Effector memory CD4-positive, alpha-beta T cell (primary cell): ENCODE results near the gene FBN2.
"Not testable (repeated sequence)": the region's sequence is repeated elsewhere in the genome, so short reads cannot be mapped to it uniquely, and the experiment has no call there.

Experiments used
- DNase-seq, 3 donors: peaks; one replicate each; pipeline ENCODE4 v3.0.0-alpha.2; 2020
- H3K27ac ChIP-seq: 2 replicates; pipeline ENCODE4 v1.7.0; 2013; ENCODE audit warnings: mild to moderate bottlenecking, low read length, moderate library complexity; ENCODE audit not compliant: insufficient read depth, poor library complexity, severe bottlenecking
- H3K27me3 ChIP-seq: replicated peaks from 2 replicates; pipeline ENCODE4 v1.7.0; 2013; ENCODE audit warnings: mild to moderate bottlenecking, low read length; ENCODE audit not compliant: insufficient read depth, control insufficient read depth, poor library complexity, severe bottlenecking
- H3K36me3 ChIP-seq: 2 replicates; pipeline ENCODE4 v1.7.0; 2013; ENCODE audit warnings: mild to moderate bottlenecking, low read length, moderate library complexity; ENCODE audit not compliant: control insufficient read depth, insufficient read depth
- H3K4me1 ChIP-seq: 2 replicates; pipeline ENCODE4 v1.7.0; 2013; ENCODE audit warnings: low read length, mild to moderate bottlenecking; ENCODE audit not compliant: control insufficient read depth, insufficient read depth, poor library complexity, severe bottlenecking
- H3K4me3 ChIP-seq: 2 replicates; pipeline ENCODE4 v1.7.0; 2013; ENCODE audit warnings: low read length, low read depth, mild to moderate bottlenecking; ENCODE audit not compliant: insufficient read depth, poor library complexity, severe bottlenecking
- H3K9me3 ChIP-seq: 2 replicates; pipeline ENCODE4 v1.7.0; 2013; ENCODE audit warnings: mild to moderate bottlenecking, low read length, moderate library complexity; ENCODE audit not compliant: control insufficient read depth

The FBN2 gene

DNA sequence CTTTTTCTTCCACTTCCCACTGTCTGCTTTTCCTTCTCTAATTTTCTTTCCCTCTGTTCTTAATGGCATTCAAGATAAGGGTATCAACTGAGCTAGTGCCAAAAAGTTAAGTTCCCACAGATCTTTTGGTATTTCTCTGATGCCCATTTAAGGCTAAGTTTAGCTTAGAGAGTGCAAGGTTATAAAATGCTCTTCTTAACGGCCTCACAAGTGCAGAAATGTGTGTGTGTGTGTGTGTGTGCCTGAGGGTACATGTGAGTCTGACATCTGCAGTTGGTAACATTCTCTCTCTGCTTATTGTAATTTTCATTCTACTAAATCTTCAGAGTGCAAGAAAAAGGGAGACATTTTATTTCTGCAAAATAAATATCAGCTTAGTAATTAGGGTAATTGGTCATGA is 24.2 kb downstream of the FBN2 start:
- no peaks in the 10 kb centered on the region for H3K4me1 ChIP-seq
- H3K9me3 ChIP-seq: no peaks in the 10 kb centered on the region
- H3K27ac ChIP-seq: no peak overlapping the region
- no peak overlapping the region for H3K4me3 ChIP-seq
- no peaks in the 10 kb centered on the region for H3K36me3 ChIP-seq
- DNase-seq: no peak
- no peaks in the 10 kb centered on the region for H3K27me3 ChIP-seq

- Histone ChIP-seq H3K36me3 (no peaks in the 10 kb centered on the region), H3K9me3 (no peaks in the 10 kb centered on the region), H3K27ac (no peak overlapping the region), H3K4me1 (no peaks in the 10 kb centered on the region), H3K4me3 (no peak overlapping the region), H3K27me3 (no peaks in the 10 kb centered on the region)
- DNase-seq: no peak
Measured at GRCh38 chr5:128512894-128513293, 25.2 kb downstream of the FBN2 start.

GRCh38 chr5:128506643-128507042 is 31.4 kb downstream of the FBN2 start:
- Histone ChIP-seq H3K36me3 (no peaks in the 10 kb centered on the region), H3K27ac (no peak overlapping the region), H3K27me3 (no peaks in the 10 kb centered on the region), H3K4me1 (no peaks in the 10 kb centered on the region), H3K9me3 (no peaks in the 10 kb centered on the region), H3K4me3 (no peak overlapping the region)
- DNase-seq: no peak

DNA sequence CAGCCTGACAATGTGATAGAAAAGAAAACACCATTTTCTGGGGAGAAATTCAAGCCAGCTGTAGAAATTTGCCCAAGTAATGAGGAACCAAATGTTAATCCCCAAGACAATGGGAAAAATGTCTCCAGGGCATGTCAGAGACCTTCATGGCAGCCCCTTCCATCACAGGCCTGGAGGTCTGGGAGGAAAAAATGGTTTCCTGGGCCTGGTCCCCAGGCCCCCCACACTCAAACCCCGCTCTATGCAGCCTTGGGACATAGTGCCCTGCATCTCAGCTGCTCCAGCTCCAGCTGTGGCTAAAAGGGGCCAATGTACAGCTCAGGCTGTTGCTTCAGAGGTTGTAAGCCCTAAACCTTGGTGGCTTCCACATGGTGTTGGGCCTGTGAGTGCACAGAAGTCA is 34.3 kb downstream of the FBN2 start:
- not testable (repeated sequence) for H3K36me3 ChIP-seq, H3K27ac ChIP-seq, DNase-seq

DNA sequence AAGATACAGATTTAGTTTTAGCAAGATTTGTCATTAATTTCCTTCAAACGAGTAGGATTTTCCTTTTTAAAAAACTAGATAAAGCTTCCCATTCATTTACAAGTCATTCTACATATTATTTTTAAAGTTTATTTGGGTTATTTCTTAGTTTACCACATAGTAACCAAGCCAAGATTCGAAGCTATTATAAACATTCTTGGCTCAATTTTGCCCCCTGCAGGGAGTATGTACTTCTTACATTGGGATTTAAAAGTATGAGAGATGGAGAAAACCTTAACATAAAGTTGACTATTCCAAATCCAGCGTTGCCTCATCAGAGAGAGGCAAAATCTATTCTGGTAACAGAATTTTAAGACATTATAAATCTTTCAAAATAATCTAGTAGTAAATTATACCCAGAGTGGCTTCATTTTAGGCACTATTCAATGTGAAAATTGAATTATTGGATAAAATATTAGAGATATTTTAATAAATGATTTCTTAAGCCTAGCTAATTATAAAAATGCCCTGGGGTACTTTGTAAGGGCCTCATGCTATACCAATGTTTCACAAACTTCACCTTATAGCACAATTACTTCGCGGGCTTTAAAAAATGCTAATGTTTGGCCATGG is 39.1 kb downstream of the FBN2 start:
- Histone ChIP-seq H3K27me3 (no peaks in the 10 kb centered on the region), H3K27ac (no peak overlapping the region), H3K4me1 (no peaks in the 10 kb centered on the region), H3K9me3 (no peaks in the 10 kb centered on the region), H3K36me3 (no peaks in the 10 kb centered on the region), H3K4me3 (no peak overlapping the region)
- no peak for DNase-seq

More for the DNA sequence above, 34.3 kb downstream of the FBN2 start:
- not testable (repeated sequence) for H3K4me3 ChIP-seq, H3K9me3 ChIP-seq, H3K4me1 ChIP-seq, H3K27me3 ChIP-seq

- Histone ChIP-seq H3K9me3 (no peaks in the 10 kb centered on the region), H3K4me3 (no peak overlapping the region), H3K27ac (no peak overlapping the region), H3K27me3 (no peaks in the 10 kb centered on the region), H3K4me1 (no peaks in the 10 kb centered on the region), H3K36me3 (no peaks in the 10 kb centered on the region)
- no peak for DNase-seq
Measured at GRCh38 chr5:128494516-128494915, 43.5 kb downstream of the FBN2 start.

DNA sequence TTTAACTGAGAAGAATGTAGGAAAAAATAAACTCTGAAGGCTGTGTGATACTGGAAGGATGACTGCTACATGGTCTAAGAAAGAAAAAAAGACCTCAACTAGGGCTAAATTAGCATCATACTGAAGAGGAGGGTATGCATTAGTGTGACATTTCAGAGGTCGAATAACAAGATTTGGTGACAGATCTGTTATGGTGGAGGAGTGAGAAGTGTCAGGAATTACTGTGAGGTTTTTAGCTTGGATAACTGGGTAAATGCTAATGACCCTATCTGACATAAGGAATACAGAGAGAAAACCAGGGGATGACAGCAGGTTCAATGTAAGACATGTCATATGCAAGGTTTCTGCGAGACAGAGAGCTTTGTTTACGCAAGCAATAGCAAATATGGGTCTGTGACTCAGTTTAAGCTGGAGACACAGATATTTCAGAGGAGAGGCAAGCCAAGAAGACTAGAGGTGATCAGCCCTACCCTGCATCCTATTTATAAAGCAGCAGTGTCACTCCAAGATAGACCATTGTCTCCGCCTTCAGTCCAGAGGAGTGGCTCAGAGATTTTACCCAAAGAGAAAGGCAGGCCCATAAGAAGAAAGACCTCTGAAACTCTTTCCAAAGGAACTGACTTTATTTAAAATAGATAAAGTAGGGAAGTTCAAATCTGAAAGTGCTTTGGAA is 44.3 kb downstream of the FBN2 start:
- no peaks in the 10 kb centered on the region for H3K36me3 ChIP-seq
- no peaks in the 10 kb centered on the region for H3K4me1 ChIP-seq
- H3K27ac ChIP-seq: no peak overlapping the region
- no peaks in the 10 kb centered on the region for H3K27me3 ChIP-seq
- H3K4me3 ChIP-seq: no peak overlapping the region
- no peaks in the 10 kb centered on the region for H3K9me3 ChIP-seq
- no peak for DNase-seq

DNA sequence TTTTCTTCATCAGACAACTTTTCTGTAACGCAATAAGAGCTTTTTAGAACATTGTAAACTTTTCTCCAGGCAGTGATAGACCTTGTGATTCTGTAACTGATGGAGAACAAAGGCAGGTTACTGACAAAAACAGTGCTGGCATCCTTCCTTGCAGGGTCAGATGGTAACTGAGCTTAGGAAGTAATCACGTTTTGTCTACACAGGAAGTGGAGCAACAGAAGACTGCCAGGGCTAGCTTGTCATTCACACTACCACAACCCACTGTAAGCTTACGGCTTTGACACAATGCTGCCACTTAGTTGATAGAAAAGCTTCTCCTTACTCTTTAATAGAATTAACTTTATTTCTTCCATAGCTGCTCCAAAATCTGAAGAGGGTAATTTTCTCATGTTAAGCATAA is 46.8 kb downstream of the FBN2 start:
- DNase-seq: no peak
- Histone ChIP-seq H3K9me3 (no peaks in the 10 kb centered on the region), H3K4me3 (no peak overlapping the region), H3K36me3 (no peaks in the 10 kb centered on the region), H3K4me1 (no peaks in the 10 kb centered on the region), H3K27me3 (no peaks in the 10 kb centered on the region), H3K27ac (no peak overlapping the region)

- Histone ChIP-seq H3K27me3 (no peaks in the 10 kb centered on the region), H3K27ac (no peak overlapping the region), H3K4me3 (no peak overlapping the region), H3K36me3 (no peaks in the 10 kb centered on the region), H3K9me3 (no peaks in the 10 kb centered on the region), H3K4me1 (no peaks in the 10 kb centered on the region)
- DNase-seq: no peak
Measured at GRCh38 chr5:128490761-128491160, 47.3 kb downstream of the FBN2 start.

- H3K27me3 ChIP-seq: no peaks in the 10 kb centered on the region
- H3K36me3 ChIP-seq: no peaks in the 10 kb centered on the region
- no peak for DNase-seq
- no peaks in the 10 kb centered on the region for H3K9me3 ChIP-seq
- no peak overlapping the region for H3K4me3 ChIP-seq
- no peak overlapping the region for H3K27ac ChIP-seq
- H3K4me1 ChIP-seq: no peaks in the 10 kb centered on the region
Measured at GRCh38 chr5:128487041-128487440, 51.0 kb downstream of the FBN2 start.
